SJCRH30 (cell line): ENCODE data around the gene PLCXD3. TPM values are rescaled to one million over a fixed set of nuclear protein-coding genes. Genes with fewer than 3 reads are reported as not detected.

Source experiments
- DNase-seq, 2 experiments: peaks; one replicate each; pipeline ENCODE4 v3.0.0-alpha.2; 2015 to 2020
- H3K27ac ChIP-seq: fragments of 250-450 bp; sonication (Bioruptor Pico); 2 replicates; pipeline ENCODE4 v1.5.1; 2020; ENCODE audit warnings: mild to moderate bottlenecking, moderate library complexity
- H3K27me3 ChIP-seq: fragments of 250-450 bp; sonication (Bioruptor Pico); 2 replicates; pipeline ENCODE4 v1.5.1; 2020; ENCODE audit warnings: mild to moderate bottlenecking, moderate library complexity
- H3K36me3 ChIP-seq: fragments of 250-450 bp; sonication (Bioruptor Pico); 2 replicates; pipeline ENCODE4 v1.5.1; 2020; ENCODE audit warnings: mild to moderate bottlenecking, moderate library complexity
- H3K4me1 ChIP-seq: fragments of 250-450 bp; sonication (Bioruptor Pico); 2 replicates; pipeline ENCODE4 v1.5.1; 2020; ENCODE audit warnings: mild to moderate bottlenecking, moderate library complexity
- H3K4me3 ChIP-seq: fragments of 250-450 bp; sonication (Bioruptor Pico); 2 replicates; pipeline ENCODE4 v1.5.1; 2020; ENCODE audit warnings: mild to moderate bottlenecking, moderate library complexity
- H3K9me3 ChIP-seq: fragments of 250-450 bp; sonication (Bioruptor Pico); replicated peaks from 2 replicates; pipeline ENCODE4 v1.5.1; 2020; ENCODE audit warnings: mild to moderate bottlenecking, moderate library complexity
- total RNA-seq: library from RNA; depleted of rRNA; stranded (reverse); fragments of >200 nt; shearing (Covaris generic); gene quantifications from 2 replicates; pipeline ENCODE4 v1.2.3, GENCODE V29; 2014

Gene PLCXD3
- total RNA-seq, 1 experiment from 2014 or later, result not detected

GRCh38 chr5:41281215-41281810, 229.1 kb downstream of the PLCXD3 start:
- Histone ChIP-seq H3K4me1 (no peaks in the 10 kb centered on the region), H3K36me3 (no peaks in the 10 kb centered on the region), H3K4me3 (no peak overlapping the region), H3K27ac (no peak overlapping the region), H3K27me3 (no peaks in the 10 kb centered on the region), H3K9me3 (no peaks in the 10 kb centered on the region)
- DNase-seq, result no peak

DNA sequence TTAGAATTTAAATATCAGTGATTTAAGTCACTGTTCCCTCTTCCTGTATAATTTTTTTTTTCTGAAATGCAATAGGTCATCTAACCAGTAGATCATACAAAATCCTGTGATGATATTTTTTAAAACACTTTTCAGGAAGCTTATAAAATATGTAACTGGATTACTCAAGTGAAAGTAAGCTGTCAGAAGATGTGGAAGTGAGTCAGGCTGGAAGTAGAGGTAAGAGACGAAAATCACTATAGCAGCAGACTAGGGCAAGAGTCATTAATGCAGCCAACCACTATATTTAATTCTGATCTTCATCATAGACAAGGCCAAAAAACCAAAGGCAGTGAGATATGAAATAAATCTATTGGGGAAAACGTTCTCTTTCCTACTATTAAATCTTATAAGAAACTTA, 231.4 kb downstream of the PLCXD3 start:
- H3K27ac ChIP-seq, result no peak overlapping the region
- no peaks in the 10 kb centered on the region for H3K27me3 ChIP-seq
- H3K4me1 ChIP-seq, result no peaks in the 10 kb centered on the region
- no peaks in the 10 kb centered on the region for H3K36me3 ChIP-seq
- DNase-seq, result no peak
- no peaks in the 10 kb centered on the region for H3K9me3 ChIP-seq
- no peak overlapping the region for H3K4me3 ChIP-seq

GRCh38 chr5:41277476-41278245, 232.7 kb downstream of the PLCXD3 start:
- Histone ChIP-seq H3K36me3 (no peaks in the 10 kb centered on the region), H3K4me3 (no peak overlapping the region), H3K9me3 (no peaks in the 10 kb centered on the region), H3K4me1 (no peaks in the 10 kb centered on the region), H3K27me3 (no peaks in the 10 kb centered on the region), H3K27ac (no peak overlapping the region)
- no peak for DNase-seq

DNA sequence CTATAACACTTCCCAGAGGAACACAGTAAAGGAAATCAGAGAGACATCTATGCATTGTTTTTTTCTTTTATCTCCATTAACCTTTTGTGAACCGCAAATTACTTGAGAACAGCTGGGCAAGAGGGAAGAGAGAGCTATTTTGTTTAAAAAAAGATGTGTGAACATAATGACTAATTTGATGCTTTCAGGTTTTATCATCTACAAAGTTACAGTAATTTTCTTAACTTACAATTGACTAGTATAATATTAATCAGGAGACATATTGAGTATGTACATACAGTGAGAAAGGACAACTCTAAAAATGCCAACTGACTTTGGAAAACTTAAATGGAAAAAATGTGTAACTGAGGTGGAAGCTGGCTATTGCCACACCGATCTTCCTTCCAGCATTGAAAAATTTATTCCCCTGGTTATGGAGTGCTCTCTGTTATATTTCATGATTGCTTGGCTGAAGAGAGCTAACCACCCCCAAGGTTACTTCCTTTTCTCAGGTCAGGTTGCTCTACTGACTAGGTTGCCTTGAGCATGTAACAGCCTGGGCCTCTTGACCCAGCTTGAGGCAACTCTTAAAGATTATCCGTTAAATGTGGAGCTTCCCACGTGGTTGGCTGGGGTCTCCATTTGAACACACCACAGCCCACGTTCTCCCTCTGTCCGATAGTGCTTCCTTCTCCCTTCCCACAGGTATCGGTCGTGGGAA, 234.4 kb downstream of the PLCXD3 start:
- no peaks in the 10 kb centered on the region for H3K4me1 ChIP-seq
- no peak overlapping the region for H3K4me3 ChIP-seq
- no peak for DNase-seq
- no peaks in the 10 kb centered on the region for H3K27me3 ChIP-seq
- H3K9me3 ChIP-seq, result no peaks in the 10 kb centered on the region
- no peak overlapping the region for H3K27ac ChIP-seq
- no peaks in the 10 kb centered on the region for H3K36me3 ChIP-seq

DNA sequence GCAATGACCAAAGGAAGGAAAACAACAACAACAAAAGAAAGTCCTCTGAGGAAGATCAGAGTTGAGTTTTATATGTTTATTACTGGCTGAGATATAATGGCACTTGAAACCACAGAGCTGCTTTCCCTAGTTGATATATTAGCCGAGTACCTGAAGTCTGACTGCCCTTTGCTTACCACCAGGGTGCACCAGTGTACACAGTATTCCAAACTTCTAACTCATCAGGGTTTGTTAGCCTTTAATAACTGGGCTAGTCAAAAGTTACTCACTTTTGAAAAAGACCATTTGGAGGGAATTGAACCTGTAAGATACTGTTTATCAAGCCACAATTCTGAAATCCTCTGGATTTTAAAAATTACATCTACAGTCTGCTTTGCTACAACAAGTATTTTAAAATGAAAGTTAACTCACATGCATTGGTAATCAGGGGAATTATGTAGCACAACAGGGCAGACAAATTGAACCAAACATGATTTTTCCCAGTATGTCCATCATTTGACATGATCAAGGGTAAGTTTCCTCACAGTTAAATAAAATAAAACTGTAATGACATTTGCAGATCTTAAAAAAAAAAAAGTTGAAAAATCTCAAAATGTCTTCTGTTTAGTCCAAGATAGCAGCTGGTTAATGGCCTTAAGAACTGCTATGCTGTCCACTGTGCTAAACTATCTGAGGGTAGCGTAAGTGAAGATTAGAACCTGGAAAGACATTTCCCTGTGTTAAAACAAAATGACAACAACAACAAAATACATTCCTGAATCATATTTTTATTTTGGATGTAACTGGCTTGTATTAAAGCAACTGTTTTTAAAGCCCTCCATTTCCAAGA, 239.8 kb downstream of the PLCXD3 start:
- Histone ChIP-seq H3K27me3 (no peaks in the 10 kb centered on the region), H3K27ac (no peak overlapping the region), H3K36me3 (no peaks in the 10 kb centered on the region), H3K4me1 (no peaks in the 10 kb centered on the region), H3K9me3 (no peaks in the 10 kb centered on the region), H3K4me3 (no peak overlapping the region)
- DNase-seq, result peak; percentile 30 to 66

GRCh38 chr5:41268894-41269293, 241.5 kb downstream of the PLCXD3 start:
- H3K9me3 ChIP-seq, result no peaks in the 10 kb centered on the region
- H3K27ac ChIP-seq, result no peak overlapping the region
- no peaks in the 10 kb centered on the region for H3K36me3 ChIP-seq
- H3K4me3 ChIP-seq, result no peak overlapping the region
- DNase-seq, result no peak
- H3K27me3 ChIP-seq, result no peaks in the 10 kb centered on the region
- H3K4me1 ChIP-seq, result peaks cover 6% of the 10 kb centered on the region; the same call in 1 of the 2 replicates

- Histone ChIP-seq H3K27ac (no peak overlapping the region), H3K27me3 (no peaks in the 10 kb centered on the region), H3K4me3 (no peak overlapping the region), H3K36me3 (no peaks in the 10 kb centered on the region), H3K9me3 (no peaks in the 10 kb centered on the region), H3K4me1 (peaks cover 10% of the 10 kb centered on the region; the same call in 1 of the 2 replicates)
- no peak for DNase-seq
Measured at GRCh38 chr5:41266377-41266776, 244.0 kb downstream of the PLCXD3 start.

- Histone ChIP-seq H3K36me3 (no peaks in the 10 kb centered on the region), H3K4me1 (peaks cover 10% of the 10 kb centered on the region; the same call in 1 of the 2 replicates), H3K4me3 (no peak overlapping the region), H3K27me3 (no peaks in the 10 kb centered on the region), H3K9me3 (no peaks in the 10 kb centered on the region), H3K27ac (peak overlapping the region; percentile 22)
- DNase-seq, result peak in 1 of 2 experiments; percentile 45
Measured at GRCh38 chr5:41264019-41264418, 246.4 kb downstream of the PLCXD3 start.

DNA sequence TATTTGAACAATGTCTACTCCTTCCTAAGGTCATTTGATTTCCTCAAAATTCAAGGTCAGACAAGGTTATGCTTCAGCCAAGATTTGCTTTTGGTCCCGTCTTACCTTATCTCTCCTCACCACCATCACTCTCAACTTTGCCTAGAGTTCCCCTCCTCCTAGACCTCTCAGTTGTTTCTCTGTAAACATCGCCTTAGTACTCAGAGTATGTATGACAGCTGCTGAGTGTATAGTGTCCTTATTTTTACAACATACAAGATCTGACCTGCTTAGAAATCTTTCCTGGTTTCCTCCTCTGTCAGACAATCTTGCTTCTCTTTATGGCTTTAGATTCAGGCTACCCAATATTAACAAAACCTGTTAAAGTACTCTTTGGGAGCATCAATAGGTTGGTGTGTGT, 247.1 kb downstream of the PLCXD3 start:
- H3K4me3 ChIP-seq, result no peak overlapping the region
- peaks cover 10% of the 10 kb centered on the region; the same call in 1 of the 2 replicates for H3K4me1 ChIP-seq
- peak in 1 of 2 experiments; percentile 13 for DNase-seq
- no peaks in the 10 kb centered on the region for H3K27me3 ChIP-seq
- peak overlapping the region; percentile 13 for H3K27ac ChIP-seq
- no peaks in the 10 kb centered on the region for H3K36me3 ChIP-seq
- no peaks in the 10 kb centered on the region for H3K9me3 ChIP-seq
